Dedifferentiated amniotic fluid mesenchymal stem cell (primary cell): ENCODE measurements around the gene APRT.
A peak's percentile ranks its signal among the peaks of the same experiment; 100 is the strongest.

Experiments
- DNase-seq: peaks from one replicate; pipeline ENCODE4 v3.0.0-alpha.2; 2016; ENCODE audit errors: extremely low spot score

Gene APRT

GRCh38 chr16:88822281-88823040, 10.7 kb upstream of the APRT start:
- DNase-seq = no peak

- no peak for DNase-seq
These were observed 9.6 kb upstream of the APRT start for GRCh38 chr16:88821168-88821850.

GRCh38 chr16:88820385-88821025, 8.8 kb upstream of the APRT start:
- no peak for DNase-seq

GRCh38 chr16:88819126-88819525, 7.4 kb upstream of the APRT start:
- DNase-seq = no peak

- DNase-seq = no peak
These were observed 6.8 kb upstream of the APRT start for GRCh38 chr16:88818575-88818874.

GRCh38 chr16:88817785-88818574, 6.3 kb upstream of the APRT start:
- no peak for DNase-seq

- no peak for DNase-seq
These were observed 5.2 kb upstream of the APRT start for GRCh38 chr16:88816736-88817535.

- DNase-seq = no peak
These were observed 4.3 kb upstream of the APRT start for GRCh38 chr16:88815901-88816589.

- DNase-seq = no peak
These were observed 3.5 kb upstream of the APRT start for GRCh38 chr16:88815227-88815626.

- no peak for DNase-seq
These were observed 2.4 kb upstream of the APRT start for GRCh38 chr16:88814144-88814502.

- DNase-seq = no peak
These were observed 1.8 kb upstream of the APRT start for GRCh38 chr16:88813269-88814143.

GRCh38 chr16:88812513-88813268, 963 bp upstream of the APRT start:
- peak; percentile 18 for DNase-seq

- DNase-seq = peak; percentile 28
These were observed 588 bp downstream of the APRT start for GRCh38 chr16:88810912-88811768.

GRCh38 chr16:88810166-88810911, 1.4 kb downstream of the APRT start:
- no peak for DNase-seq

GRCh38 chr16:88809676-88810165, 2.0 kb downstream of the APRT start:
- DNase-seq = no peak

GRCh38 chr16:88809068-88809675, 2.6 kb downstream of the APRT start:
- no peak for DNase-seq
